Umbilical cord (tissue), 2 donors: ENCODE results near the gene HOXA5. TPM values are rescaled to one million over a fixed set of nuclear protein-coding genes. Genes with fewer than 3 reads are reported as not detected.

Source experiments
- DNase-seq: peaks from one replicate; pipeline ENCODE4 v3.0.0-alpha.2; 2015; ENCODE audit warnings: low spot score
- total RNA-seq: library from RNA; depleted of rRNA; stranded (reverse); fragments of >200 nt; gene quantifications from one replicate; pipeline ENCODE4 v1.2.3, GENCODE V29; 2014; ENCODE audit warnings: low replicate concordance; ENCODE audit not compliant: insufficient read depth

HOXA5 gene
- total RNA-seq, 1 donor from 2014 or later = 2.9 TPM

- peak; percentile 67 for DNase-seq
These were observed 5.5 kb upstream of the HOXA5 start for GRCh38 chr7:27148756-27149641.

- DNase-seq = peak; percentile 55
These were observed 4.7 kb upstream of the HOXA5 start for GRCh38 chr7:27148031-27148755.

- peak; percentile 38 for DNase-seq
These were observed 3.9 kb upstream of the HOXA5 start, which contains the start of gene HOXA6 for GRCh38 chr7:27147199-27148030. TSS of gene HOXA6 (minus strand) at chr7:27147774. CDS start at chr7:27147749, 25 bp downstream.

GRCh38 chr7:27146491-27147198 is 3.2 kb upstream of the HOXA5 start:
- DNase-seq = no peak

- no peak for DNase-seq
These were observed 2.5 kb upstream of the HOXA5 start for GRCh38 chr7:27145914-27146412.

GRCh38 chr7:27145165-27145913 is 1.9 kb upstream of the HOXA5 start:
- DNase-seq = no peak

GRCh38 chr7:27144781-27145164 is 1.3 kb upstream of the HOXA5 start:
- DNase-seq = no peak

- DNase-seq = no peak
These were observed 684 bp upstream of the HOXA5 start for GRCh38 chr7:27143950-27144780.

GRCh38 chr7:27142580-27143022 is 880 bp downstream of the HOXA5 start:
- DNase-seq = no peak

- no peak for DNase-seq
These were observed 1.4 kb downstream of the HOXA5 start for GRCh38 chr7:27141923-27142579.

- DNase-seq = no peak
These were observed 2.2 kb downstream of the HOXA5 start for GRCh38 chr7:27141137-27141922.

- DNase-seq = no peak
These were observed 3.2 kb downstream of the HOXA5 start for GRCh38 chr7:27140126-27140857.

GRCh38 chr7:27139334-27140125 is 4.0 kb downstream of the HOXA5 start:
- no peak for DNase-seq

GRCh38 chr7:27138985-27139333 is 4.5 kb downstream of the HOXA5 start:
- DNase-seq = no peak

GRCh38 chr7:27138472-27138871 is 5.0 kb downstream of the HOXA5 start:
- no peak for DNase-seq

GRCh38 chr7:27137640-27138315 is 5.7 kb downstream of the HOXA5 start:
- no peak for DNase-seq
